NCI-H2227 treated with DMSO at 0.1 percent for 48 hours (cell line): ENCODE results near the gene CCDC92B.

Source experiments
- DNase-seq: peaks from one replicate; lab custom pipeline; 2025; lab: John Stamatoyannopoulos, UW

Gene CCDC92B

DNA sequence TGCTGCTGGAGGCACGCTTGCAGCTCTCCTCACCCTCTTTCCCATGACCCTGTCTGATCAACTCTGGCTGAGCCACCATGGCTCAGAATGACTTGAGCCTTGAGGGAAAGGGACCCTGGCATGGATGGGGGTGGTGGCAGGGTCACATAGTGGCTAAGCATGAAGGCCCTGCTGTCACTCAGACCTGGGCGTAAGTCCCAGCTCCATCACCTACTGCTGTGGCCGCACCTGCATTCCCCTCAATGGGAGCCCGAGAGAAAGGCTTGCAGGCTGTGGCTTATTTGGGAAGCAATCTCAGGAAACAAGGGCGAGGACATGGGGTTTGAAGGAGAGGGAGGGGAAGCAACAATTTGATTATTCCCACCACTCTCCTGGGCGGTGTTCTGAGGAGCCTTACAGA, 29.0 kb upstream of the CCDC92B start:
- no peak for DNase-seq

DNA sequence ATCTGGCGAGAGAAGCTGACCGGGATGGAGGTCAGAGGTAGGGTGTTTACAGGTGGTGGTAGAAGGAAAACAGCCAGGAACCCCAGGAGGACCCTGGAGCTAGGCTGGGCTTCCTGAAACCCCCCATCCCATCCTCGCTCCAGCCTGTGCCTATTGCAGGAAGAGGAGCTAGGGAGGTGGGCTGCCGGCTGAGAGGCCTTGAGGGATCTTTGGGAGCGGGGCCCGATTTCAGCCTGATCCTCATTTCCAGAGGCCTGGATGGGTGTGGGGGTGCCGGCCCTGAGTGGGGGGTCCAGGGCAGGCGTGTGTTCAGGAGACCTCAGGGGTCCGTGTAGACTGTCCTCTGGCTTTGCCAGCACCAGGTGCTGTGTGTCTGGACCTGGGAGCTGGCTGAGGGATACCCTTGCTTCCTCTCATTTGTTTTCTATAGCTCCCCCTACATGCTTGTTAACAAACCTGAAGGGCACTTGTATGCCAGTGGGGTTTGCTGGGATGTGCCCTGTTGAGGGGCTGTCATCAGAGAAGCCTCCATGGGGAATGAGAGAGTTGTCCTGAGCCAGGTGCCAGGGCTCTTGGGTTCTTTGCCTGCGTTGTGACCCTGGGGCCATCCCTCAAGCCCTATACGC, 27.9 kb upstream of the CCDC92B start:
- DNase-seq = no peak

DNA sequence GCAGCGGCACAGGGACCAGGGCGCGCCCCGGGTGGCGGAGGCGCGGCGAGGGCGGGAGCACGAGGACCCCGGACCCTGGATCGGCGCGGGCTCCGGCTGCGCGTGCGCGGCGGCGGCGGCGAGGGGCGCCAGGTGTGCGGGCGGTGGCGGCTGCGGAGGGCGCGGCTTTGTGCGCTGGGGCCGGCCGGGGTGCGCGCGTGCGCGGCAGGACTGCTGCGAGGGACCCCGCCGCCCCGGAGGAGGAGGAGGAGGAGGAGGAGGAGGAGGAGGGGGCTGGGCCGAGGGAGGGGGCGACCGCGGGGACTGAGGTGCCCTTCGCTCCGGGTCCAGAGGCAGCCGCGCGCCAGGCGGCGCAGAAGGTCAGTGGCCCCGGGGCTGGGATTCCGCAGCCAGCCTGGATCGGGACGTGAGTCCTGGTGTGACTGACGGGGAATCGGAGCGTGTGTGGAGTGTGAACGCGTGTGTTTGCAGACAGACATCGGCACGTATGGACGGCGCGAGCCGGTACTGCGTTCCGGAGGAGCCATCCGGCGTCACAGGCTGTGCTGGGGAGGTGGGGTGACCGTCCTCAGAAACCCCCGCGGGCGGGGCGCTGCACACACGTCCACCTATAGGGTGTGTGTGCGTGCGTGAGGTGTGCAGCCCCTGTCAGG, 27.3 kb upstream of the CCDC92B start:
- DNase-seq = peak; percentile 34

DNA sequence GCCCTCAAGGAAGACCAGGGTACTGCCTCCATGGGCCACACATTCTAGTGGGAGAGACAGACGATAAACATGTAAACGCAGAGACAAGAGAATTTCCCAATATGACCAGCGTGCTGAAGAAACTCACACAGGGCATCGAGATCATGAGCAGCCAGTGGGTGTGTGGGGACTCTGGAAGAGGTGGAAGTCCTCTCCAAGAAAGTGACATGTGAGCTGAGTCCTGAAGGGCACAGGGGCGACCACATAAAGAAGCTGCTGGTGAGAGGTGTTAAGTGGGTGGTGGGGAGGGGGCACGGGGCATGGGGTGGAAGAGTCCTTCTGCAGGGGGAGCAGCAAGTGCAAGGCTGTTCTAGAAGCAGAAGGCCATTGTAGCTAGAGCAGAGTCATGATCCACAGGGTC, 25.8 kb upstream of the CCDC92B start:
- DNase-seq = no peak

DNA sequence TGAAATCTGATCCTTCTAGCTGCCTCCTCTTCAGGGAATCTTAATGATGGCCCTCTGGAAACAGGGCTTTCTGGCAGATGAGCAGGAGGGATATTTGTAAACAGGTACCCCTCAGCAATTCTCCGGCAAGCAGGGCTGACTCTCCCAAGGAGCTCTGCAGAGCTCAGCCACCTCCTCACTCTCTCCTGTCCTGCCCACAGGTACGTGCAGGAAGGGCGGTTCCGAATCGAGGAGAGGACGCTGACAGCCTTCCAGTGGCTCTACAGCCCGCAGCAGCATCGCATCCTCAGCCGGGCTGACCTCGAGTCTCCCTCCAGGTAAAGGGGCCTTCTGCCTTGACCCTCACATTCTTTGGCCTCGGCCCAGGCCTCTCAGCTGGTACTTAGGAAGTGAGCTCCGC, 20.7 kb upstream of the CCDC92B start:
- no peak for DNase-seq

DNA sequence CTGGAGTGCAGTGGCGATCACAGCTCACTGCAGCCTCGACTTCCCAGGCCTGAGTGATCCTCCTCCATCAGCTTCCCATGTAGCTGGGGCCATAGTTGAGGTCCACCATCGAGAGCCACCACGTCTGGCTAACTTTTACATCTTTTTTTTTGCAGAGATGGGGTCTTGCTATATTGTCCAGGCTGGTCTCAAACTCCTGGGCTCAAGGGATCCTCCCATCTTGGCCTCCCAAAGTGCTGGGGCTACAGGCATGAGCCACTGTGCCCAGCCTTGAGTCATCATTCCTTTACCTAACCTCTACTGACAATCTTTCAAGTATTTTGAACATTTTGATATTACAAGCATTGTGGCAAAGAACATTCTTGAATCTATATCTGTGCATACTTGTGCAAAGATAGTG, 9.4 kb upstream of the CCDC92B start:
- DNase-seq = no peak

DNA sequence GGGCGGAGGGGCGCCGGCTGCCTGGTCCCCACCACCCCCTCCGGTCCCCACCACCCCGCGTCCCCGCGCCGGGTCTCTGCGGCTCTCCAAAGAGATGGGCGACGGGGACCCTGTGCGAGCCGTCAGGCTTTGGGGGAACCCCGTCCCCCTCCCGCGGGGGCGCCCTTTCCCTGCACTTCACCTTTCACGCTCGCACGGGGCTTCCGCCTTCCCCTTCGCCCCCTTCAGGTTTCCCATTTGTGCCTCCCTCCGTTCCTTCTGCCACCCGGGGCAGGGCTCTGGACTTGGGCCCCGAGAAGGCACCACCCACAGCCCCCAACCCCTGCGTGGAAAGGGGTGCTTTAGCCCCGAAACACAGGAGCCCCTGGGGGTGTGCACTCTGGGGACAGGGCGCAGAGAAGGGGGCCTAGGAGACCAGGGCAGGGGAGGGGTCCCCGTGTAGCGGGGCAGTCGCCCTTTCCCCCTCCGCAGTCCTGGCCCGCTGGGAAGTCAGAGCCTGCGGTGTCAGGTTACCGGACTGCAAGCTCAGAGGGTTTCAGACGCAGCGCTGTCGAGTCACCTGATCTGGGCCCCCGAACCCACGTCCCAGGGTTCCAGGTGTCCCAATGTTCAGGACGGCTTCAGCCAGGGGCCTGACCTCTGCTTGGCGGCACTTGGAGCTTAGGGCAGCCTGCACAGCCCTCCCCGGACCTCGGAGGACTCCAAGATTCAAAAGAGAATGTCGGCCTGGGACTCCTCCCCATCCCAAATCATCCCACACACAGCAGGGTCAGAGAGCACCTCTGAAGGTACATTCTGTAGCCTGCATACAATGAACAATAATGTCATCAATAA, 6.7 kb upstream of the CCDC92B start:
- no peak for DNase-seq

DNA sequence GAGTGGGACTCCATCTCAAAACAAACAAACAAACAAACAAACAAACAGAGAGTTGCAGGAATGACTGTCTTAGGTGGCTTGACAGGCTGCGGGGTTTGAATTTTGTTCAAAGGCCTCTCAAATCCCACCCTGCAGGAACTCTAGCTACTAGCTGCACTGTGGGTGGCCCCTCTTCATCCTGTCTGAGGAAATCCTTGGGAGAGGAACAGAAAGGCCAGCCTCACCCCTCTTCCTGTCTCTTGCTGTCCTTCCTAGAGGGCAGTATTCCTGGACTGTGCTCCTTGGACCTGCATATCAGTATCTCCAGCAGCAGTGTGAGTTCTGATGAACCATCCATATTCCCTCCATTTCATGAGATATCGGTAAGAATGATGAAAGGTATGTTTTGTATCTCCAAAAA, 2.0 kb upstream of the CCDC92B start:
- DNase-seq = no peak

DNA sequence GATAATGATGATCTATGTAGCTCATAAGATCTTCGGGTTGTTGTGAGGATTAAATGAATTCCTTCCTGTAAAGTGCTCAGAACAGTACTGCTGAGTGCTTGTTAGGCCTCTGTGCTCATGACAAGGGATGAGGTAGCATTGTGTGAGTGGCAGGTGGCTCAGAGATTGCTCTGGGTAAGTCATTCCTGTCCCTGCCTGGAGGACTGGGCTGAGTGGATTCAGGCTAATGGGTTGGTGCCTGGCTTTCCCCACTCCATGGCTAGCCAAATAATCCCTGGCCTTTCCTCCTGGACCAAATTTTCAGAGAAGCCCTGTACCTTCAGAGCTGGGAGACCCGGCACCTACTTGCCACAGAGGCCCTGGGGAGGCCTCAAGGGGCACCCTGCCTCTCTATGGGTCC, 1.3 kb upstream of the CCDC92B start:
- DNase-seq = no peak

DNA sequence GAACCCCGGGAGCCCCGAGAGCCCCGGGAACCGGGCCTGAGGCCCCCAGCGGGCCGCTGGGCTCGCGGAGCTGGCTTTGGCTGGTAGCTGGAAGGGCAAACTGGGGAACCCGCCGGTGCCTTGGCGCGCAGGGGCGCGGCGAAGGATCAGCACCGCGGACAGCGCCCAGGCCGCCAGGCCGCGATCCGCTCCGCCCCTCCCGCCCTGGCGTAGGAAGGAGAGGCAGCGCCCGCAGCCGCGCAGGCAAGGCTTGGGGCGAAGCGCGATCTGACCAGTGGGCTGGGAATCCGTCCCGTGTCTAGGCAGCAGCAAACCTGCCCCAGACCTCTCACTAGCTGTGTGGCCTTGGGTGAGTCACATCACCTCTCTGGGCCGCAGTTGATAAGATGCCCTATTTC, 331 bp upstream of the CCDC92B start:
- peak; percentile 46 for DNase-seq

DNA sequence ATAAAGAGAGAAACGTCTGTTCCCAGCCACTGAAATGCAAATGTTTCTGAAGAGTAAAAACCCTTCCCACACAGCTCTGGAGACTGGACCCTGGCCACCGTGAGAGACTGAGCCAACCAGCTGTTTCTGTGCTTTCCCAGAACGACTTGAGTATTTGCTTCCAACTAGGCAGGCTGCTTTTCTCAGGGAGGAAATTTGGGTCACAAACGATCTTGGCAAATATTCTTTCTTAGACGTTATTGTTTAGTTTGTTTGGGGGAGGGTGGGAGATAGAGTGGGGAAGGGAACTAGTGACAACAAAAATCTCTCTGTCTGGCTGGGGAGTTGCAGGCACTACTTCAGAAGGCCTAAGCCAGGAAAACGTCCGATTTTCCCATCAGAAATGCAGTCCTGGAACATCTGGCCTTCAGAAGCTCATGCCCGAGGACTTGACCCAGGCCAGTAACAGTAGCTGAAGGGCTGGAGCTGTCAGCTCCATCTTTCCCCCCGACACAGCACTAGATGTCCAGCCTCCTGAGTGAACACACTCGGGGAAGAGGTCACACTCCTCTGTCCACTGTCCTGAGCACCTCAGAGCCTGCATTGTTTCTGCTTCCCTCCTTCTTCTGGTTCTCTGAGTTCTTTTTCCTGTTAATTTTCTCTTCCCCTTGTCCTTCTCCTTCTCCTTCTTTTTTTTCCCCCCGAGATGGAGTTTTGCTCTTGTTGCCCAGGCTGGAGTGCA, 4.0 kb downstream of the CCDC92B start:
- DNase-seq = no peak

DNA sequence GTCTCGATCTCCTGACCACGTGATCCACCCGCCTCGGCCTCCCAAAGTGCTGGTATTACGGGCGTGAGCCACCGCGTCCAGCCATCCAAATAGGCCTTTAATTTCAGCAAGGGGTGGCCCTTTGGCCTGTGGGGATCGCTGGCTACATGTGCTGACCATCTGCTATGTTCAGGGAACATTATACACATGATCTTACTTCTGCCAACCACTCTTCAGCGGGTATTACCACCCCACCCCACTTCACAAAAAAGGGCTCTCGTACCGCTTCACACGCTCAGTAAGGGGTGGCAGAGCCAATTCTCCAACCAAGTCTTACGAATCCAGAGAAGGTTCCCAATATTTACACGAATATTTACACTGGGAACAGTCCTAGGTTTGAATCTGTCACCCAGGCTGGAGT, 11.8 kb downstream of the CCDC92B start:
- DNase-seq = no peak

DNA sequence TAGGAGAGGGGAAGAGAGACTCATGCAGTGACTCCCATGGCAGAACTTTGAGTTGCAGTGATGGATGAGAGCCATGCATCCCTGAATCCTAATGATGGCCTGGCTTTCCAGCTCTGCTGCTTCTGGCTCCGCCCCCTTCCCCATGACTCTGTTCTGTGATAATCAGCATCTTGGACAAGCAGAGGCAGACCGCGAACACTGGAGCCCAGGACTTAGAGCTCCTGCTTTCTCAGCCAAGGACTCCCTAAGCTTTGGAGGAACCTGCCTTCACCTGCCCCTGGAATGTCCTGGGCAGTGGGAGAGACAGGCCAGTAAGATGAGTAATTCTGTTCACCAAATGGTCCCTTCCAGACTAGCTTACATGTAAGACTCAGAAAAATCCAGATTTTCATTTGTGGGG, 12.5 kb downstream of the CCDC92B start:
- DNase-seq = no peak

DNA sequence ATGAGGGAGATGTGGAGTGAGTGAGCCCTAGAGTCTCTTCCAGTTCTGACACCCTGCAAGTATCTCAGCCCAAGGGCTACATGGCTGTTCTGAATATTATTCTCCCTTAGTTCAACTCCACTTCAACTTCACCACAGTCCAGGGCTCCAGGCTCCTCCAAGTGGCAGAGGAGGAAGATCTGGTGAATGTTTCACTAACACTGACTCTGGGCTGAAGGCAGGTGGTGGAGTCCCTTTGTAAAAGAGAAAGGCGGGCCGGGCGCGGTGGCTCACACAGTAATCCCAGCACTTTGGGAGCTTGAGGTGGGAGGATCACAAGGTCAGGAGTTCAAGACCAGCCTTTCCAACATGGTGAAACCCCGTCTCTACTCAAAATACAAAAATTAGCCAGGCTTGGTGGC, 13.6 kb downstream of the CCDC92B start:
- DNase-seq = no peak

DNA sequence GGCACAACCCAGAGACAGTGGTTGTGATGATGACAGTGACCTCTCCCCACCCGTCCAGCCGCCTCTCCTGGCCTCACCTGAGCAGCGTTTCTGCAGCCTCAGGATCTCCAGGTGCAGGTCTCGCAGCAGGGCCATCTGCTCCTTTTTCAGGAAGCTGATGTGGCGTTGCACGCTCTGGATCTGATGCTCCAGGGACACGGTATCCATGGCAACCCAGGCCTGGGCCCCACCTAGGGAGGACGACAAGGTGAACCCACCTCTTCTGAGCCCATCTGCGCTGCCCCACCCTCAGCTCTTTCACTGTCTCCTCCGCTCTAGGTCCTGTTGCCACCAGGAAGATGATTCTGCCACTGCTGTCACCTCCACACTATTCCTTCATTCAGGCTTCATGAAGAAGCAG, 14.5 kb downstream of the CCDC92B start:
- DNase-seq = no peak

DNA sequence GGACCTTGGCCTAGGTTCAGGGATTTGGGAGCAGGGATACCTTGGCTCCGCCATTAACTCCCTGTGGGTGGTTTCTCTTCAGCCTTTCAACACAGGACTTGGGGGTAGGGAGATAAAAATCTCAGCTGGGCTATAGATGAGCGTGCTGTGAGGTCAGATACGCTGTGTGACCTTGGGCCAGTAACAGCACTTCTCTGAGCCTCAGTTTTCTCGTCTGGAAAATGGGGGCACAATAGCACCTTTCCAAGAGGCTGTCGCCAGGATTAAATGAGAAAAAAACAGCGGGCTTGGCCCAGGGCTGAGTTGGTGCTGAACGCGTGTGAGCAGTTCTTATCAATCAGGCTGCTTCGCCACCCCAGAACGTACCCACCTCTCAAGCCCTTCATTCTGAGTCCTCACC, 17.6 kb downstream of the CCDC92B start:
- DNase-seq = no peak

DNA sequence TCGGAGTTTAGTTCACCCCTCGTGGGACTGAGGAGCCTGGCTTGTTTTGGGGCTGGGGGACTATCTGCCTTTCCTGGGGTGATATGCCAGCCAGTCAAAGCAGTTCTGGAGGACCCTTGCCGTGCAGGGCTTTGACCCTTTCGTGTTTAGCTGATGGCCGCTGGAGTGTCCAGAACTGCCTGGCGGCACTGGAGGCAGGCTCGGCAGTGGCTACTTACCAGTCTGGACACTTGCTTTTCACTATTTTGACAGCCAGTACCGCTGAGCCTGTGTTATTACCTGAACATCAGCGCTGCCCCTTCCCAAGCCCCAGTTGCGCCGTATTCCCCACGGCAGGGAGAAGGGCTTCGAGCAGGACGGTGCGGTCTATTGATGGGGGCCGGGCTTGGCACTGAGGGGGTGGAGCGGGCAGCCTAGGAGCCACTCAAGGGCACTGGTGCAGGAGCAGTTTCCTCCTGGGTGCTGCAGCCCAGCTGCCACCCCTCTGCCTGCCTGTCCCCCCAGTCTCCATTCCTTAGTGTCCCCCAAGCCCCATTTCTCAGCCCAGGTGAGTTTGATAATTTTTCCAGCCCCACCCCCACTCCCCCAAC, 18.6 kb downstream of the CCDC92B start:
- no peak for DNase-seq

DNA sequence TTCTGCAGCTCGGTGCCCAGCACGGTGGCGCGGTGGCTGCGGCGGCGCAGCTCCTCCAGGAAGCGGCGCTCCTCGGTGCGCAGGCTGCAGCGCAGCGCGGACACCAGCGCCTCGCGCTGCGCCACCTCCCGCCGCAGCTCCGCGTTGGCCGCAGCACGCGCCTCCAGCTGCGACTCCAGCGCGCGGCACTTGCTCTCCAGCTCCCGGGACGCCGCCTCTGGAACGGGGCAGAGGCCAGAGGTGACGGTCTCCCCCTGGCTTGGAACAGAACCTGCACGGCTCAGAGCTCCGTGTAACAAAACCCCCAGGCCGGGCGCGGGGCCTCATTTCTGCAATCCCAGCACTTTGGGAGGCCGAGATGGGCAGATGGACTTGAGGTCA, 24.7 kb downstream of the CCDC92B start:
- DNase-seq = no peak

DNA sequence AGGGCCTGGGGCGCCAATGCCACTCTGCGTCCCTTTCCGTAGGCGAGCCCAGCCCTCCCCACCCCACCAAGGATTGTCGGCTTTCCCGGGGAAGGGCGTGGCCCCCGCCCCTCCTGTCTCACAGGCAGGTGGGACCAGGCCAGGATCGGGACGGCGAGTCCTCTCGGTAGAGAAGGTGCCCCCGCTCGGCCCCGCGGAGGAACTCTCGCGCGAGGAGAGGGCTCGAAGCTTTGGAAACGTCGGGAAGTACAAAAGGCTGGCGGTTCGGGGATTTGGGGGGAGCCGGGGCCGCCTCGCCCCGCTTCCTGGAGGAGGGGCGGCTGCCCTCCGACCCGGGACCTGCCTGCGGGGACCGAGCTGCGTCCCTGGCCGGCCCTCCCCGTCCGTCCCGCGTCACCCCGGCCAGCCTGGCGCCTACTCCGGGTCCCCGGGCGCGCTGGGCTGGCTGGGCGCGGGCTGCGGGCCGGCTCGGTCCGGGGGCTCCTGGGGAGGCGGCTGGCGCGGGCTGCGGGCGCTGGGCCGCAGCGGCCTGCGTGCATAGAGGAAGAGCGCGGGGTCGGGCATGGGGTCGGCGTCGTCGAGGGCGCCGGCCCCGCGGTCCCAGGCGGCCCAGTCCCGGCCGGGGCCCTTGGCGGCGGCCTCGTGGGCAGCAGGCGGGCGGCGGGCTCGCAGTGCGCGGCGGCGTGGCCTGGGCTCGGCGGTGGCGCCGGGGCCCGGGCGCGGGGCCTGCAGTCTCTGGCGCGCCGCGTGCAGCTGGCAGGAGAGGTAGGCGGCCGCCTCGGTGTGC, 25.3 kb downstream of the CCDC92B start:
- no peak for DNase-seq

DNA sequence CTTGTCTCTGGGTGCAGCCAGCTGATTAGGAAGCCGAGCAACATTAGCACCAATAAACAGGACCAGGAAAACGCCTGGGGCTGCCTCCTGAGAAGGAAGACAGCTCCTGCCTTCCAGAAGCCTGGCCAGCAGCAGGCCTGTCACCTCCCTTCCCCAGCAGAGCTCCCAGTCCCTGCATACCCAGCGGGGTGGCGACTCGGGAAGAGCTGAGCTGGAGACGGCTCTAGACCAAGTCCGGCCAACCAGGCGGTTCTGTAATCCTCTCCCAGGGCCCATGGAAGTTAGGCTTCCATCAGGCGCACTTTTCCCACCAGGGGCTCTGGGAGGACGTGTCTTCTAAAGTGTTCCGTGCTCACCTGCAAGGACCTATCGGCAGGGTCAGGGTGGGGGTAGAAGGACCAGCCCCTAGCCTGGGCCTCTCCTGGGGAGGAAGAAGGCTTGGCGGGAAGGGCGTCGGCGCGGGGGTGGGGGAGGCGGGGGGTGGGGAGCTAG, 25.9 kb downstream of the CCDC92B start:
- no peak for DNase-seq

DNA sequence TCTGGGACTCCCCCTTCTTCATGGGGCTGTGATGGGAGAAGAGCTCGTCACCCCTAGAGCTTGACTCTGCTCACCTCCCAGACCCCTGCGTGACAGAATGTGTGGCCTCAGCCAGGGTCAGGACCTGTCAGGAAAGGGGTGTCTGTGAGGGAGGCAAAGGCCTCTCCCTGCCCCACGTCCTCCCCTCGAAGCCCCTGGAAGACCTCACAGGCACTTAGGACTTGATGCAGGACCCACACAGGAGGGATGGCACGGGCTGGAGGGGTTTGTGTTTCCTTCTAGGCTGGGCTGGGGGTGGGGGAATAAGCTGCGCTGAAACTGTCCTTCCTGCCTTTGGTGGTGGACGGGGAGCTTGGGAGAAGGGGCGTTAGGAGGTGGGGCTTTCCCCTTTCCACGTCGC, 26.8 kb downstream of the CCDC92B start:
- no peak for DNase-seq
